Erythroblast (primary cell): ENCODE results near the gene NTSR1.

Source experiments
- DNase-seq, 2 experiments: peaks; one replicate each; lab custom pipeline; 2025; lab: John Stamatoyannopoulos, UW
- GATA1 ChIP-seq: IDR thresholded peaks from 2 replicates; pipeline ENCODE4 v1.6.1; 2011; ENCODE audit warnings: low read depth, mild to moderate bottlenecking, control low read depth, low read length, moderate library complexity
- POLR2A ChIP-seq: IDR thresholded peaks from 2 replicates; pipeline ENCODE4 v1.6.1; 2011; ENCODE audit warnings: mild to moderate bottlenecking, low read length

NTSR1 gene

GRCh38 chr20:62772990-62773844 is 64.6 kb downstream of the NTSR1 start:
- TF ChIP-seq POLR2A (no peak), GATA1 (no peak)
- no peak for DNase-seq

- DNase-seq, result no peak
- no peak for TF ChIP-seq POLR2A
Measured at GRCh38 chr20:62773845-62774714, 65.4 kb downstream of the NTSR1 start.

GRCh38 chr20:62774762-62775161 is 66.1 kb downstream of the NTSR1 start:
- TF ChIP-seq POLR2A (no peak), GATA1 (no peak)
- no peak for DNase-seq

GRCh38 chr20:62775206-62775605 is 66.6 kb downstream of the NTSR1 start:
- TF ChIP-seq POLR2A (no peak), GATA1 (no peak)

GRCh38 chr20:62776035-62776691 is 67.5 kb downstream of the NTSR1 start:
- TF ChIP-seq POLR2A (no peak), GATA1 (no peak)

More at GRCh38 chr20:62775206-62775605, 66.6 kb downstream of the NTSR1 start:
- no peak for DNase-seq

GRCh38 chr20:62776692-62777527 is 68.3 kb downstream of the NTSR1 start:
- TF ChIP-seq POLR2A (no peak), GATA1 (no peak)
- DNase-seq, result peak in 1 of 2 experiments; percentile 14

More at GRCh38 chr20:62776035-62776691, 67.5 kb downstream of the NTSR1 start:
- no peak for DNase-seq

GRCh38 chr20:62777528-62777830 is 68.8 kb downstream of the NTSR1 start:
- no peak for TF ChIP-seq POLR2A
- no peak for TF ChIP-seq GATA1
- DNase-seq, result no peak

GRCh38 chr20:62778058-62778457 is 69.4 kb downstream of the NTSR1 start:
- TF ChIP-seq GATA1, result no peak
- no peak for TF ChIP-seq POLR2A

GRCh38 chr20:62778601-62779416 is 70.2 kb downstream of the NTSR1 start:
- no peak for DNase-seq
- TF ChIP-seq GATA1, result no peak
- no peak for TF ChIP-seq POLR2A

More at GRCh38 chr20:62778058-62778457, 69.4 kb downstream of the NTSR1 start:
- DNase-seq, result no peak

- TF ChIP-seq GATA1 (no peak), POLR2A (no peak)
- no peak for DNase-seq
Measured at GRCh38 chr20:62779417-62779685, 70.7 kb downstream of the NTSR1 start.

GRCh38 chr20:62780204-62780603 is 71.6 kb downstream of the NTSR1 start:
- no peak for DNase-seq
- no peak for TF ChIP-seq POLR2A
- TF ChIP-seq GATA1, result no peak

GRCh38 chr20:62780696-62781095 is 72.1 kb downstream of the NTSR1 start:
- TF ChIP-seq GATA1 (no peak), POLR2A (no peak)
- no peak for DNase-seq
